WTC11 (cell line): ENCODE results near the gene KCNJ14.

Experiments used
- AR ChIP-seq: fragments of 250-450 bp; sonication (Bioruptor Pico); IDR thresholded peaks from 2 replicates; pipeline ENCODE4 v1.9.0; 2021; ENCODE audit warnings: mild to moderate bottlenecking
- CBFB ChIP-seq: sonication (generic); formaldehyde crosslinking; IDR thresholded peaks from 2 replicates; pipeline ENCODE4 v1.8.1; 2022; ENCODE audit warnings: mild to moderate bottlenecking, low read depth, missing genetic modification reagents
- CTCF ChIP-seq: fragments of 200-600 bp; IDR thresholded peaks from 2 replicates; pipeline ENCODE4 v1.8.0; 2022; ENCODE audit warnings: antibody characterized with exemption
- E2F4 ChIP-seq: sonication (generic); formaldehyde crosslinking; IDR thresholded peaks from 2 replicates; pipeline ENCODE4 v1.8.1; 2022; ENCODE audit warnings: low read depth, mild to moderate bottlenecking, moderate library complexity, missing genetic modification reagents, borderline replicate concordance
- E2F5 ChIP-seq: sonication (generic); formaldehyde crosslinking; IDR thresholded peaks from 2 replicates; pipeline ENCODE4 v1.8.1; 2022; ENCODE audit warnings: mild to moderate bottlenecking, moderate library complexity, missing genetic modification reagents
- ETV6 ChIP-seq: sonication (generic); formaldehyde crosslinking; IDR thresholded peaks from 2 replicates; pipeline ENCODE4 v1.8.1; 2022; ENCODE audit warnings: mild to moderate bottlenecking, missing genetic modification reagents
- GABPB1 ChIP-seq: sonication (generic); formaldehyde crosslinking; IDR thresholded peaks from 2 replicates; pipeline ENCODE4 v1.8.1; 2023; ENCODE audit warnings: mild to moderate bottlenecking, missing genetic modification reagents
- HMGXB4 ChIP-seq: sonication (generic); formaldehyde crosslinking; IDR thresholded peaks from 2 replicates; pipeline ENCODE4 v1.8.1; 2023; ENCODE audit warnings: mild to moderate bottlenecking, moderate library complexity, missing genetic modification reagents
- MXD4 ChIP-seq: fragments of 250-450 bp; sonication (Bioruptor Pico); IDR thresholded peaks from 2 replicates; pipeline ENCODE4 v1.8.0; 2021; ENCODE audit warnings: mild to moderate bottlenecking, moderate library complexity, borderline replicate concordance
- NR2C2 ChIP-seq: sonication (generic); formaldehyde crosslinking; IDR thresholded peaks from 2 replicates; pipeline ENCODE4 v1.8.0; 2022; ENCODE audit warnings: mild to moderate bottlenecking, missing genetic modification reagents
- PRDM15 ChIP-seq: sonication (generic); formaldehyde crosslinking; IDR thresholded peaks from 2 replicates; pipeline ENCODE4 v1.8.0; 2022; ENCODE audit warnings: missing genetic modification reagents
- STAT6 ChIP-seq: sonication (generic); formaldehyde crosslinking; conservative IDR thresholded peaks from 2 replicates; pipeline ENCODE4 v1.8.1; 2023; ENCODE audit warnings: mild to moderate bottlenecking, low read depth, missing genetic modification reagents, moderate library complexity
- USF2 ChIP-seq: sonication (generic); formaldehyde crosslinking; IDR thresholded peaks from 2 replicates; pipeline ENCODE4 v1.8.1; 2023; ENCODE audit warnings: mild to moderate bottlenecking, missing genetic modification reagents, moderate library complexity
- ZNF425 ChIP-seq: fragments of 250-450 bp; sonication (Bioruptor Pico); conservative IDR thresholded peaks from 2 replicates; pipeline ENCODE4 v1.9.0; 2021; ENCODE audit warnings: mild to moderate bottlenecking

GRCh38 chr19:48458016-48458415, 2.6 kb downstream of the KCNJ14 start:
- TF ChIP-seq CTCF, result no peak
- TF ChIP-seq AR (CRISPR knock-in tag), result no peak
- no peak for TF ChIP-seq NR2C2 (CRISPR knock-in tag)
- TF ChIP-seq ZNF425, result no peak
- no peak for TF ChIP-seq HMGXB4 (CRISPR knock-in tag)
- no peak for TF ChIP-seq STAT6 (CRISPR knock-in tag)
- no peak for TF ChIP-seq PRDM15 (CRISPR knock-in tag)
- no peak for TF ChIP-seq GABPB1
- TF ChIP-seq E2F4, result no peak
- TF ChIP-seq USF2, result no peak
- TF ChIP-seq E2F5, result no peak
- no peak for TF ChIP-seq CBFB (CRISPR knock-in tag)
- TF ChIP-seq MXD4 (CRISPR knock-in tag), result no peak
- no peak for TF ChIP-seq ETV6 (CRISPR knock-in tag)
